ENCODE data around the gene LHX2. TPM values are rescaled to one million over a fixed set of nuclear protein-coding genes. Genes with fewer than 3 reads are reported as not detected.

Gene LHX2
- total RNA-seq, 1 experiment from 2014 or later, result 0.26 TPM

DNA sequence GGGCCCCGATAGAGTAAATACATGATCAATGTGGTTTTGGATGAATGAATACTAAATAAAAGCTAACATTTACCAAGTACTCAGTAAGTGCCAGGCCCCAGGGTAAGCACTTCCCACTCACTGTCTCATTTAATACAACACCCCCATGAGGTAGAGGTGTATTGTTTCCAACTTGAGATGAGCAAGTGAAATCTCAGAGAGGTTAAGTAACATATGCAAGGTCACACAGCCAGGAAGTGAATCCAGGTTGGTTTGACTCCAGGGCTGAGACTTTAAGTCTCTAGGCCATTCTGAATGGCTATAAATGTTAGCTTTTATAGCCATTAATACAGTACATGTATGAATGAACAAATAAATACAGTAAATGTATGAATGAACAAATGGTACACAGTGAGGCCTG is 39.4 kb downstream of the LHX2 start:
- Histone ChIP-seq H3K27ac (ENCODE audit: low read depth, low read length, poor library complexity, severe bottlenecking) (no peak overlapping the region), H3K4me3 (ENCODE audit: low read depth, low read length, poor library complexity, severe bottlenecking) (no peak overlapping the region), H3K4me1 (ENCODE audit: insufficient read depth, low read length, poor library complexity, severe bottlenecking) (peaks cover 4% of the 10 kb centered on the region), H3K27me3 (replicated peaks; ENCODE audit: insufficient read depth, low read depth, low read length, poor library complexity) (no peaks in the 10 kb centered on the region), H3K9me3 (ENCODE audit: low read depth, low read length, poor library complexity, severe bottlenecking) (no peaks in the 10 kb centered on the region), H3K36me3 (ENCODE audit: insufficient read depth, low read length, poor library complexity, severe bottlenecking) (no peaks in the 10 kb centered on the region)
- ChIA-PET CTCF (no interaction called here), POLR2A (ENCODE audit: low non-redundant PET) (no interaction called here)
- BruUV-seq (replicated peaks), result no TSS peak
- intact Hi-C loops (cut with micrococcal nuclease; ENCODE audit: unreplicated experiment), result no loop called here
- TF ChIP-seq EZH2 (IDR thresholded peaks at IDR 0.05; ENCODE audit: borderline replicate concordance, low read depth, low read length, poor library complexity, severe bottlenecking), result no peak
- no peak for DNase-seq (ENCODE audit: low spot score)

DNA sequence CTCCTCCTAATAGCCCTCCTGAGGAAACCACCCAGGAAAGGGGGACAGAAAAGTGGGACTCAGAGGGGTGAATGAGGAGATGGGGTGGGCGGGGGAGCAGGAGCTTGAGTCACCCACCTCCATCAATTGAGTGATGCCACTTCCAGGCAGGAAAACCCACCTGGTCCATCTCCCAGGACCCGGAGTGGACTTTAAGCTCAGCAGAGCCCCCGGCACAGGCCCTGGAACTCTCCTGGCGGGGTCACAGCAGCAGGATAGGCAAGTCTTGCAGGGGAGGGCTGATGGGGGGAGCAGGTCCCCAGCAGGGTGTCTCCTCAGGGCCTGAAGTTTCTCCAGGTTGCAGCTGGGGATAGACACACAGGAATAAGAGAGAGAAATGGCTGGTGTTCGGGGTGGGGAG is 40.8 kb downstream of the LHX2 start:
- H3K27me3 ChIP-seq (replicated peaks; ENCODE audit: insufficient read depth, low read depth, low read length, poor library complexity), result no peaks in the 10 kb centered on the region
- POLR2A ChIA-PET (ENCODE audit: low non-redundant PET), result no interaction called here

DNA sequence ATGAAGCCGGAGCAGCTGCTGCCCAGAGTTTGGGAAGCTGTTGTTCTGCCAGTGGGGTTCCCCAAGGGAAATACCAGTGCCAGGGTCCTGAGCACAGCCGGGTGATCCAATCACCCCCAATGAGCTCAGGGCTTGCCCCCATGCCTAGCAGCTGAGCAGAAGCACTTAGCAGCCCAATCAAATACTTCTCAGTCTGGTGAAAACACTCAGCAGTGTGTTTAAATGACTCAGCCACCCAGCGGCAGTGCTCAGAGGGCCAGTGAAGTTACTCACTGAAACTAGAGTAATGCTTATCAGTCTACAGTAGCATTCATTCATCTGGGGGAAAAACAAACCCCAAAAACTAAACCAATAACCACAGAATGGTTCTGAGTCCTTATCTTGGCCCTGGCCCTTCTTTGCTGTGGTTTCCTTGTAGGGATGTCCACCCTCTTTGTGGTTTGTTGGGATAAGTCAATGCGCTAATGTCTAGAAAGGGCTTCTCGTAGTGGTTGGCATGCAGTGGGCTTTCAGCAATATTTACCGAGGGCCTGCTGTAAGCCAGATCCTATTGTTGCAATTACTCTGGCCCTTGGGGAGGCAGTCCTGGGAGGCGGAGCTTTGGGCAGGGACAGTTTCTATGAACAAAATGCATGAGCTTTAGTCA is 43.1 kb downstream of the LHX2 start:
- CTCF ChIA-PET, result no interaction called here
- intact Hi-C loops (cut with micrococcal nuclease; ENCODE audit: unreplicated experiment), result no loop called here
- BruUV-seq (replicated peaks), result no TSS peak
- H3K36me3 ChIP-seq (ENCODE audit: insufficient read depth, low read length, poor library complexity, severe bottlenecking), result no peaks in the 10 kb centered on the region
- no peak for DNase-seq (ENCODE audit: low spot score)
- POLR2A ChIA-PET (ENCODE audit: low non-redundant PET), result no interaction called here
- no peak overlapping the region for H3K27ac ChIP-seq (ENCODE audit: low read depth, low read length, poor library complexity, severe bottlenecking)
- no peak overlapping the region for H3K4me3 ChIP-seq (ENCODE audit: low read depth, low read length, poor library complexity, severe bottlenecking)
- TF ChIP-seq EZH2 (IDR thresholded peaks at IDR 0.05; ENCODE audit: borderline replicate concordance, low read depth, low read length, poor library complexity, severe bottlenecking), result no peak
- TF ChIP-seq, protein P1, sequence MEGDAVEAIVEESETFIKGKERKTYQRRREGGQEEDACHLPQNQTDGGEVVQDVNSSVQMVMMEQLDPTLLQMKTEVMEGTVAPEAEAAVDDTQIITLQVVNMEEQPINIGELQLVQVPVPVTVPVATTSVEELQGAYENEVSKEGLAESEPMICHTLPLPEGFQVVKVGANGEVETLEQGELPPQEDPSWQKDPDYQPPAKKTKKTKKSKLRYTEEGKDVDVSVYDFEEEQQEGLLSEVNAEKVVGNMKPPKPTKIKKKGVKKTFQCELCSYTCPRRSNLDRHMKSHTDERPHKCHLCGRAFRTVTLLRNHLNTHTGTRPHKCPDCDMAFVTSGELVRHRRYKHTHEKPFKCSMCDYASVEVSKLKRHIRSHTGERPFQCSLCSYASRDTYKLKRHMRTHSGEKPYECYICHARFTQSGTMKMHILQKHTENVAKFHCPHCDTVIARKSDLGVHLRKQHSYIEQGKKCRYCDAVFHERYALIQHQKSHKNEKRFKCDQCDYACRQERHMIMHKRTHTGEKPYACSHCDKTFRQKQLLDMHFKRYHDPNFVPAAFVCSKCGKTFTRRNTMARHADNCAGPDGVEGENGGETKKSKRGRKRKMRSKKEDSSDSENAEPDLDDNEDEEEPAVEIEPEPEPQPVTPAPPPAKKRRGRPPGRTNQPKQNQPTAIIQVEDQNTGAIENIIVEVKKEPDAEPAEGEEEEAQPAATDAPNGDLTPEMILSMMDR (conservative IDR thresholded peaks at IDR 0.05; ENCODE audit: low read depth, low read length), result no peak
- no peaks in the 10 kb centered on the region for H3K4me1 ChIP-seq (ENCODE audit: insufficient read depth, low read length, poor library complexity, severe bottlenecking)
- H3K27me3 ChIP-seq (replicated peaks; ENCODE audit: insufficient read depth, low read depth, low read length, poor library complexity), result peaks cover 4% of the 10 kb centered on the region
- no peaks in the 10 kb centered on the region for H3K9me3 ChIP-seq (ENCODE audit: low read depth, low read length, poor library complexity, severe bottlenecking)

More for the DNA sequence above, 40.8 kb downstream of the LHX2 start:
- no peak for TF ChIP-seq EZH2 (IDR thresholded peaks at IDR 0.05; ENCODE audit: borderline replicate concordance, low read depth, low read length, poor library complexity, severe bottlenecking)
- TF ChIP-seq, protein P1 (conservative IDR thresholded peaks at IDR 0.05; ENCODE audit: low read depth, low read length), result no peak
- CTCF ChIA-PET, result interaction anchor here (1.6 kb wide), 1 partner anchor 11 kb away, joined by 6 read pairs; no protein-coding TSS in a partner anchor
- H3K4me3 ChIP-seq (ENCODE audit: low read depth, low read length, poor library complexity, severe bottlenecking), result no peak overlapping the region
- BruUV-seq (replicated peaks), result no TSS peak
- no peak overlapping the region for H3K27ac ChIP-seq (ENCODE audit: low read depth, low read length, poor library complexity, severe bottlenecking)
- peaks cover 4% of the 10 kb centered on the region for H3K4me1 ChIP-seq (ENCODE audit: insufficient read depth, low read length, poor library complexity, severe bottlenecking)
- no peak for DNase-seq (ENCODE audit: low spot score)
- intact Hi-C loops (cut with micrococcal nuclease; ENCODE audit: unreplicated experiment), result no loop called here
- no peaks in the 10 kb centered on the region for H3K36me3 ChIP-seq (ENCODE audit: insufficient read depth, low read length, poor library complexity, severe bottlenecking)
- no peaks in the 10 kb centered on the region for H3K9me3 ChIP-seq (ENCODE audit: low read depth, low read length, poor library complexity, severe bottlenecking)
